ENCODE data around the gene CACNB2. TPM values are rescaled to one million over a fixed set of nuclear protein-coding genes. Genes with fewer than 3 reads are reported as not detected.

CACNB2 gene
- total and polyA plus RNA-seq, 2 donors (not counting 3 experiments of a cell fraction or from before 2014, with no cell fraction given) = not detected

DNA sequence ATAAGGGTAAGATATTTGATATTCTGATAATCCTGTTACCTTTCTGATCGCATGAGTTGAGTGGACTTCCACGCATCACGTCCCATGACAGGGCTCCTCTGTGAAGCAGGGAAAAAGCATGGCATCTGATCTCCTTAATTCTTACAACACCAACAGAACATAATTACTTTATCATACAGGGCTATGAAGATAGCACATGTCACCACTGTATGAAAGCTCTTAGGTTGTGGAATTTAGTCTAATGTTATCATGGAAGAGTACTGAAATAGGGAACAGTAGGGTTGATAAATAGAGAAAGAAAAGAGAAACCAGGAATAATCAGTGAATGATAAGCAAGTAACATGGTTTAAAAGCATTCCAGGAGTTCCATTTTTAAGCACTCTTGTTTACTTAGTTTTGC, 212.0 kb downstream of the CACNB2 start:
- TF ChIP-seq, protein P1, sequence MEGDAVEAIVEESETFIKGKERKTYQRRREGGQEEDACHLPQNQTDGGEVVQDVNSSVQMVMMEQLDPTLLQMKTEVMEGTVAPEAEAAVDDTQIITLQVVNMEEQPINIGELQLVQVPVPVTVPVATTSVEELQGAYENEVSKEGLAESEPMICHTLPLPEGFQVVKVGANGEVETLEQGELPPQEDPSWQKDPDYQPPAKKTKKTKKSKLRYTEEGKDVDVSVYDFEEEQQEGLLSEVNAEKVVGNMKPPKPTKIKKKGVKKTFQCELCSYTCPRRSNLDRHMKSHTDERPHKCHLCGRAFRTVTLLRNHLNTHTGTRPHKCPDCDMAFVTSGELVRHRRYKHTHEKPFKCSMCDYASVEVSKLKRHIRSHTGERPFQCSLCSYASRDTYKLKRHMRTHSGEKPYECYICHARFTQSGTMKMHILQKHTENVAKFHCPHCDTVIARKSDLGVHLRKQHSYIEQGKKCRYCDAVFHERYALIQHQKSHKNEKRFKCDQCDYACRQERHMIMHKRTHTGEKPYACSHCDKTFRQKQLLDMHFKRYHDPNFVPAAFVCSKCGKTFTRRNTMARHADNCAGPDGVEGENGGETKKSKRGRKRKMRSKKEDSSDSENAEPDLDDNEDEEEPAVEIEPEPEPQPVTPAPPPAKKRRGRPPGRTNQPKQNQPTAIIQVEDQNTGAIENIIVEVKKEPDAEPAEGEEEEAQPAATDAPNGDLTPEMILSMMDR (IDR thresholded peaks at IDR 0.05; ENCODE audit: extremely low read depth in 1 of 2, insufficient read depth in 1 of 2, low read depth in 1 of 2, low read length in 2 of 2) = no peak
- TF ChIP-seq MYC (IDR thresholded peaks at IDR 0.05; ENCODE audit: low read depth, low read length) = no peak
- TF ChIP-seq, protein P2, sequence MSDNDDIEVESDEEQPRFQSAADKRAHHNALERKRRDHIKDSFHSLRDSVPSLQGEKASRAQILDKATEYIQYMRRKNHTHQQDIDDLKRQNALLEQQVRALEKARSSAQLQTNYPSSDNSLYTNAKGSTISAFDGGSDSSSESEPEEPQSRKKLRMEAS (IDR thresholded peaks at IDR 0.05; ENCODE audit: insufficient read depth, insufficient read length) = no peak
- no peak for TF ChIP-seq FOS (IDR thresholded peaks at IDR 0.05; ENCODE audit: borderline replicate concordance, insufficient read depth, low read length)
- no peak for TF ChIP-seq POLR2AphosphoS5 (IDR thresholded peaks at IDR 0.05; ENCODE audit: insufficient read depth, low read depth, low read length)
- TF ChIP-seq GATA2 (IDR thresholded peaks at IDR 0.05; ENCODE audit: insufficient read depth, insufficient read length, low read depth, low read length) = no peak
- no TSS peak for BruUV-seq (replicated peaks)
- no peak overlapping the region for H3K9ac ChIP-seq (replicated peaks; ENCODE audit: extremely low read depth, insufficient read depth, low read length)
- no peaks in the 10 kb centered on the region for H3K36me3 ChIP-seq (ENCODE audit: control insufficient read depth in 2 of 2, extremely low read depth in 1 of 2, insufficient read depth in 2 of 2, low read length in 2 of 2)
- intact Hi-C loops (cut with micrococcal nuclease) (no loop called here), dilution Hi-C loops (cut with MboI; ENCODE audit: extremely low pct_ligation_motif_present, low sequenced_read_pairs) (no loop called here)
- H3K9me1 ChIP-seq (replicated peaks; ENCODE audit: control insufficient read depth, extremely low read depth, insufficient read depth, low read length) = no peaks in the 10 kb centered on the region
- H3K4me3 ChIP-seq (replicated peaks in 1 of 3; ENCODE audit: insufficient read depth in 1 of 3, low read depth in 1 of 3, low read length in 3 of 3) = no peak overlapping the region
- H4K20me1 ChIP-seq (replicated peaks; ENCODE audit: control insufficient read depth, extremely low read depth, insufficient read depth, low read length) = no peaks in the 10 kb centered on the region
- H3K27me3 ChIP-seq (ENCODE audit: control insufficient read depth in 2 of 2, insufficient read depth in 2 of 2, low read length in 2 of 2) = no peaks in the 10 kb centered on the region
- DNase-seq (ENCODE audit: low read depth, low spot score) (no peak), FAIRE-seq (no peak)
- H3K27ac ChIP-seq (ENCODE audit: insufficient read depth, low read depth, low read length) = no peak overlapping the region
- H3K4me1 ChIP-seq (ENCODE audit: control insufficient read depth, extremely low read depth, insufficient read depth, low read length) = no peaks in the 10 kb centered on the region
- ChIA-PET POLR2A (no interaction called here), CTCF (no interaction called here)
- H3K79me2 ChIP-seq (ENCODE audit: control insufficient read depth, insufficient read depth, low read length) = no peaks in the 10 kb centered on the region
- no peak overlapping the region for H3K4me2 ChIP-seq (ENCODE audit: insufficient read depth, low read length)
- peaks cover 1% of the 10 kb centered on the region for H3K9me3 ChIP-seq (replicated peaks; ENCODE audit: control insufficient read depth, insufficient read depth, low read length)
- no peak overlapping the region for H2AFZ ChIP-seq (ENCODE audit: low read depth, low read length)

DNA sequence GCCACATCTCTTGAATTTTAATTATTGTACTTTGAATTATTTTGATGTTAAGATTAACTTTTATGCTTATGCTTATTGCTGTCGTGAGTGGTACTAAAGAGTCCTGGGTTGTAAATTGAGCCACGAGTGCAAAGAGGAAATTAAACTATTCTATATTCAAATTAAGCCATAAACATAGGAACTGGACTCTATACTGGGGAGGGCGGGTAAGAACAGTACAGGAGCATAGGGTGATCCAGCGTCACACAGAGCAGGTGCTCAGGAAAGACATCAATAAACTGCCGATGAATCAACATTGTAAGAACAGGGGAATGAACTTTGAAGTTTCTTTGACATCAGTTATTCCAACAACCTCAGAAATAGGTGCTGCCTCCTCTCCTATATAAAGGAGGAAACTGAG, 219.6 kb downstream of the CACNB2 start:
- FAIRE-seq (no peak), DNase-seq (ENCODE audit: low read depth, low spot score) (no peak)
- ChIA-PET CTCF (no interaction called here), POLR2A (no interaction called here)
- Histone ChIP-seq H3K36me3 (ENCODE audit: control insufficient read depth in 2 of 2, extremely low read depth in 1 of 2, insufficient read depth in 2 of 2, low read length in 2 of 2) (no peaks in the 10 kb centered on the region), H3K4me1 (ENCODE audit: control insufficient read depth, extremely low read depth, insufficient read depth, low read length) (no peaks in the 10 kb centered on the region), H2AFZ (ENCODE audit: low read depth, low read length) (no peak overlapping the region), H3K79me2 (ENCODE audit: control insufficient read depth, insufficient read depth, low read length) (no peaks in the 10 kb centered on the region), H4K20me1 (replicated peaks; ENCODE audit: control insufficient read depth, extremely low read depth, insufficient read depth, low read length) (no peaks in the 10 kb centered on the region), H3K4me3 (replicated peaks in 1 of 3; ENCODE audit: insufficient read depth in 1 of 3, low read depth in 1 of 3, low read length in 3 of 3) (no peak overlapping the region), H3K9me1 (replicated peaks; ENCODE audit: control insufficient read depth, extremely low read depth, insufficient read depth, low read length) (no peaks in the 10 kb centered on the region), H3K27me3 (ENCODE audit: control insufficient read depth in 2 of 2, insufficient read depth in 2 of 2, low read length in 2 of 2) (no peaks in the 10 kb centered on the region), H3K9ac (replicated peaks; ENCODE audit: extremely low read depth, insufficient read depth, low read length) (no peak overlapping the region), H3K27ac (ENCODE audit: insufficient read depth, low read depth, low read length) (no peak overlapping the region), H3K4me2 (ENCODE audit: insufficient read depth, low read length) (no peak overlapping the region), H3K9me3 (replicated peaks; ENCODE audit: control insufficient read depth, insufficient read depth, low read length) (no peaks in the 10 kb centered on the region)
- intact Hi-C loops (cut with micrococcal nuclease) (no loop called here), dilution Hi-C loops (cut with MboI; ENCODE audit: extremely low pct_ligation_motif_present, low sequenced_read_pairs) (no loop called here)
- no TSS peak for BruUV-seq (replicated peaks)
- TF ChIP-seq MYC (IDR thresholded peaks at IDR 0.05; ENCODE audit: low read depth, low read length) (no peak), FOS (IDR thresholded peaks at IDR 0.05; ENCODE audit: borderline replicate concordance, insufficient read depth, low read length) (no peak), JUN (IDR thresholded peaks at IDR 0.05; ENCODE audit: borderline replicate concordance, insufficient read depth, insufficient read length, low read depth) (no peak), EZH2 (IDR thresholded peaks at IDR 0.05; ENCODE audit: borderline replicate concordance, low read depth, low read length, severe bottlenecking) (no peak), POLR2AphosphoS5 (IDR thresholded peaks at IDR 0.05; ENCODE audit: insufficient read depth, low read depth, low read length) (no peak), POLR2A (IDR thresholded peaks at IDR 0.05; ENCODE audit: low read depth, low read length) (no peak), GATA2 (IDR thresholded peaks at IDR 0.05; ENCODE audit: insufficient read depth, insufficient read length, low read depth, low read length) (no peak)
- TF ChIP-seq, protein P2 (IDR thresholded peaks at IDR 0.05; ENCODE audit: insufficient read depth, insufficient read length) = no peak
- TF ChIP-seq, protein P1 (IDR thresholded peaks at IDR 0.05; ENCODE audit: extremely low read depth in 1 of 2, insufficient read depth in 1 of 2, low read depth in 1 of 2, low read length in 2 of 2) = no peak

Measured in endothelial cell of umbilical vein (primary cell).